GM23338 (cell line): ENCODE data around the gene TRIM39. TPM values are rescaled to one million over a fixed set of nuclear protein-coding genes. Genes with fewer than 3 reads are reported as not detected.

Experiments
- ATAC-seq: fragments of 200-7000 bp; cut with Tn5 transposase; 3 replicates; pipeline ENCODE4 v1.9.1; 2020
- DNase-seq: peaks from one replicate; pipeline ENCODE4 v3.0.0-alpha.2; 2015; ENCODE audit warnings: low spot score
- H2AFZ ChIP-seq: fragments of 200-600 bp; sonication (generic); 2 replicates; pipeline ENCODE4 v1.8.0; 2016; ENCODE audit warnings: antibody characterized with exemption, mild to moderate bottlenecking, moderate library complexity
- H3F3A ChIP-seq: fragments of 200-600 bp; sonication (generic); replicated peaks from 2 replicates; pipeline ENCODE4 v1.8.0; 2017; ENCODE audit warnings: antibody characterized with exemption, mixed run types, low read depth
- H3K27ac ChIP-seq: fragments of 200-600 bp; sonication (generic); 2 replicates; pipeline ENCODE4 v1.6.1; 2016; ENCODE audit warnings: low read depth
- H3K27me3 ChIP-seq: fragments of 200-600 bp; sonication (generic); 2 replicates; pipeline ENCODE4 v1.8.0; 2016; ENCODE audit warnings: mild to moderate bottlenecking, mixed run types, moderate library complexity; ENCODE audit not compliant: insufficient read depth
- H3K36me3 ChIP-seq: fragments of 200-600 bp; sonication (generic); 2 replicates; pipeline ENCODE4 v1.8.0; 2016; ENCODE audit warnings: mild to moderate bottlenecking; ENCODE audit not compliant: insufficient read depth
- H3K4me1 ChIP-seq: fragments of 200-600 bp; sonication (generic); 2 replicates; pipeline ENCODE4 v1.8.0; 2016; ENCODE audit warnings: mild to moderate bottlenecking, moderate library complexity; ENCODE audit not compliant: insufficient read depth
- H3K4me2 ChIP-seq: fragments of 200-600 bp; sonication (generic); 2 replicates; pipeline ENCODE4 v1.7.1; 2017; ENCODE audit warnings: mixed run types
- H3K4me3 ChIP-seq: fragments of 200-600 bp; sonication (generic); 2 replicates; pipeline ENCODE4 v1.6.1; 2016; ENCODE audit warnings: mixed run types
- H3K79me2 ChIP-seq: fragments of 200-600 bp; sonication (generic); replicated peaks from 2 replicates; pipeline ENCODE4 v1.8.0; 2017; ENCODE audit warnings: mild to moderate bottlenecking; ENCODE audit not compliant: insufficient read depth
- H3K9me2 ChIP-seq: fragments of 200-600 bp; sonication (generic); 2 replicates; pipeline ENCODE4 v1.8.0; 2017; ENCODE audit not compliant: insufficient read depth
- H4K20me1 ChIP-seq: fragments of 200-600 bp; sonication (generic); replicated peaks from 2 replicates; pipeline ENCODE4 v1.8.0; 2017; ENCODE audit warnings: mild to moderate bottlenecking; ENCODE audit not compliant: insufficient read depth
- H3K27ac Mint-ChIP-seq: 2 replicates; pipeline ENCODE4 v1.8.0; 2020; ENCODE audit warnings: inconsistent platforms, mild to moderate bottlenecking, moderate library complexity, mixed read lengths
- H3K27me3 Mint-ChIP-seq: 3 replicates; pipeline ENCODE4 v1.8.0; 2022; ENCODE audit warnings: low read depth, mild to moderate bottlenecking, moderate library complexity, mixed read lengths, inconsistent platforms; ENCODE audit not compliant: insufficient read depth, poor library complexity
- H3K36me3 Mint-ChIP-seq: 3 replicates; pipeline ENCODE4 v1.8.0; 2021; ENCODE audit warnings: low read depth, mild to moderate bottlenecking, inconsistent platforms, moderate library complexity, mixed read lengths
- H3K4me1 Mint-ChIP-seq: 3 replicates; pipeline ENCODE4 v1.8.0; 2020; ENCODE audit warnings: mild to moderate bottlenecking, inconsistent platforms, mixed read lengths
- H3K4me3 Mint-ChIP-seq: 3 replicates; pipeline ENCODE4 v1.8.0; 2021; ENCODE audit warnings: moderate library complexity, mild to moderate bottlenecking, inconsistent platforms, mixed read lengths
- H3K9me3 Mint-ChIP-seq: 3 replicates; pipeline ENCODE4 v1.8.0; 2020; ENCODE audit warnings: moderate library complexity, mild to moderate bottlenecking, inconsistent platforms, mixed read lengths
- CREB1 ChIP-seq: fragments of 250-450 bp; sonication (Bioruptor Pico); IDR thresholded peaks from 2 replicates; pipeline ENCODE4 v1.5.0; 2020; ENCODE audit warnings: low read depth, mild to moderate bottlenecking, moderate library complexity
- CTCF ChIP-seq, 2 experiments: fragments of 200-600 bp in 1 of 2; sonication (generic) in 1 of 2; conservative IDR thresholded peaks; 2 replicates each; pipeline versions ENCODE4 v1.5.1 to v1.6.1; 2016 to 2017; ENCODE audit warnings: antibody characterized with exemption in 2 of 2, low read depth in 2 of 2, mild to moderate bottlenecking in 2 of 2, moderate library complexity in 1 of 2
- EZH2 ChIP-seq: fragments of 200-600 bp; sonication (generic); IDR thresholded peaks from one replicate; pipeline ENCODE4 v1.8.0; 2017; ENCODE audit warnings: antibody characterized with exemption, mild to moderate bottlenecking, low read depth; ENCODE audit not compliant: unreplicated experiment
- EZH2phosphoT487 ChIP-seq: fragments of 200-600 bp; sonication (generic); IDR thresholded peaks from one replicate; pipeline ENCODE4 v1.8.1; 2018; ENCODE audit warnings: antibody characterized with exemption; ENCODE audit not compliant: unreplicated experiment
- JUNB ChIP-seq: IDR thresholded peaks from one replicate; pipeline ENCODE4 v1.6.1; 2016; ENCODE audit warnings: antibody characterized with exemption; ENCODE audit not compliant: unreplicated experiment
- NANOG ChIP-seq: IDR thresholded peaks from 2 replicates; pipeline ENCODE4 v1.6.1; 2016; ENCODE audit warnings: antibody characterized with exemption, borderline replicate concordance
- POLR2AphosphoS5 ChIP-seq: IDR thresholded peaks from 2 replicates; pipeline ENCODE4 v1.6.1; 2016; ENCODE audit warnings: antibody characterized with exemption, low read depth
- STAT1 ChIP-seq: IDR thresholded peaks from one replicate; pipeline ENCODE4 v1.6.1; 2016; ENCODE audit warnings: antibody characterized with exemption; ENCODE audit not compliant: unreplicated experiment
- ZNF114 ChIP-seq: fragments of 250-450 bp; sonication (Bioruptor Pico); IDR thresholded peaks from 2 replicates; pipeline ENCODE4 v1.5.0; 2020; ENCODE audit warnings: mild to moderate bottlenecking, moderate library complexity
- ZNF331 ChIP-seq: fragments of 250-450 bp; sonication (Bioruptor Pico); IDR thresholded peaks from 2 replicates; pipeline ENCODE4 v1.5.0; 2020; ENCODE audit warnings: low read depth, mild to moderate bottlenecking, moderate library complexity
- polyA plus RNA-seq: library from polyadenylated mRNA; unstranded; fragments of >200 nt; fragmentation: Nextera tagmentation; extraction: Ambion mirVana; gene quantifications from 2 replicates; pipeline ENCODE4 v1.2.1, GENCODE V29; 2016
- total RNA-seq: library from RNA; depleted of rRNA; stranded (reverse); fragments of >200 nt; shearing (Covaris generic); gene quantifications from 2 replicates; pipeline ENCODE4 v1.2.3, GENCODE V29; 2014
- TF ChIP-seq, protein P1 (sequence below): IDR thresholded peaks from 2 replicates; pipeline ENCODE4 v1.6.1; 2016; ENCODE audit warnings: antibody characterized with exemption
- TF ChIP-seq, protein P2 (sequence below): fragments of 250-450 bp; sonication (Bioruptor Pico); IDR thresholded peaks from 2 replicates; pipeline ENCODE4 v1.5.0; 2020; ENCODE audit warnings: mild to moderate bottlenecking, moderate library complexity
- TF ChIP-seq, protein P3 (sequence below): IDR thresholded peaks from one replicate; pipeline ENCODE4 v1.6.1; 2018; ENCODE audit warnings: antibody characterized with exemption; ENCODE audit not compliant: unreplicated experiment

TRIM39 gene
- total and polyA plus RNA-seq, 2 experiments from 2014 or later = 5.4 to 19.2 TPM

GRCh38 chr6:30325150-30325872 is 1.4 kb upstream of the TRIM39 start:
- H3K4me1 ChIP-seq = peaks cover 40% of the 10 kb centered on the region
- H3K4me3 Mint-ChIP-seq = peak overlapping the region; percentile 90
- peaks cover 10% of the 10 kb centered on the region for H3K36me3 ChIP-seq
- peak overlapping the region; percentile 99 for H3K27ac Mint-ChIP-seq
- H3K27me3 ChIP-seq = no peaks in the 10 kb centered on the region
- peak overlapping the region; percentile 98 for H3K27ac ChIP-seq
- H2AFZ ChIP-seq = no peak overlapping the region
- H3K79me2 ChIP-seq = peaks cover 70% of the 10 kb centered on the region
- peak; percentile 95 for DNase-seq
- ATAC-seq = no peak
- peaks cover 15% of the 10 kb centered on the region for H3K27me3 Mint-ChIP-seq
- H3K4me1 Mint-ChIP-seq = peaks cover 52% of the 10 kb centered on the region
- no peaks in the 10 kb centered on the region for H3F3A ChIP-seq
- H3K4me3 ChIP-seq = peak overlapping the region; percentile 61
- TF ChIP-seq EZH2phosphoT487 (no peak), NANOG (no peak), JUNB (no peak), POLR2AphosphoS5 (no peak), ZNF114 (CRISPR knock-in tag) (no peak), CTCF (conservative IDR thresholded peaks at IDR 0.05; ENCODE audit: low read depth in 2 of 2) (no peak), STAT1 (no peak), CREB1 (CRISPR knock-in tag) (no peak), ZNF331 (CRISPR knock-in tag) (no peak), EZH2 (no peak)
- TF ChIP-seq, protein P1, sequence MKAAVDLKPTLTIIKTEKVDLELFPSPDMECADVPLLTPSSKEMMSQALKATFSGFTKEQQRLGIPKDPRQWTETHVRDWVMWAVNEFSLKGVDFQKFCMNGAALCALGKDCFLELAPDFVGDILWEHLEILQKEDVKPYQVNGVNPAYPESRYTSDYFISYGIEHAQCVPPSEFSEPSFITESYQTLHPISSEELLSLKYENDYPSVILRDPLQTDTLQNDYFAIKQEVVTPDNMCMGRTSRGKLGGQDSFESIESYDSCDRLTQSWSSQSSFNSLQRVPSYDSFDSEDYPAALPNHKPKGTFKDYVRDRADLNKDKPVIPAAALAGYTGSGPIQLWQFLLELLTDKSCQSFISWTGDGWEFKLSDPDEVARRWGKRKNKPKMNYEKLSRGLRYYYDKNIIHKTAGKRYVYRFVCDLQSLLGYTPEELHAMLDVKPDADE = no peak
- TF ChIP-seq, protein P2, sequence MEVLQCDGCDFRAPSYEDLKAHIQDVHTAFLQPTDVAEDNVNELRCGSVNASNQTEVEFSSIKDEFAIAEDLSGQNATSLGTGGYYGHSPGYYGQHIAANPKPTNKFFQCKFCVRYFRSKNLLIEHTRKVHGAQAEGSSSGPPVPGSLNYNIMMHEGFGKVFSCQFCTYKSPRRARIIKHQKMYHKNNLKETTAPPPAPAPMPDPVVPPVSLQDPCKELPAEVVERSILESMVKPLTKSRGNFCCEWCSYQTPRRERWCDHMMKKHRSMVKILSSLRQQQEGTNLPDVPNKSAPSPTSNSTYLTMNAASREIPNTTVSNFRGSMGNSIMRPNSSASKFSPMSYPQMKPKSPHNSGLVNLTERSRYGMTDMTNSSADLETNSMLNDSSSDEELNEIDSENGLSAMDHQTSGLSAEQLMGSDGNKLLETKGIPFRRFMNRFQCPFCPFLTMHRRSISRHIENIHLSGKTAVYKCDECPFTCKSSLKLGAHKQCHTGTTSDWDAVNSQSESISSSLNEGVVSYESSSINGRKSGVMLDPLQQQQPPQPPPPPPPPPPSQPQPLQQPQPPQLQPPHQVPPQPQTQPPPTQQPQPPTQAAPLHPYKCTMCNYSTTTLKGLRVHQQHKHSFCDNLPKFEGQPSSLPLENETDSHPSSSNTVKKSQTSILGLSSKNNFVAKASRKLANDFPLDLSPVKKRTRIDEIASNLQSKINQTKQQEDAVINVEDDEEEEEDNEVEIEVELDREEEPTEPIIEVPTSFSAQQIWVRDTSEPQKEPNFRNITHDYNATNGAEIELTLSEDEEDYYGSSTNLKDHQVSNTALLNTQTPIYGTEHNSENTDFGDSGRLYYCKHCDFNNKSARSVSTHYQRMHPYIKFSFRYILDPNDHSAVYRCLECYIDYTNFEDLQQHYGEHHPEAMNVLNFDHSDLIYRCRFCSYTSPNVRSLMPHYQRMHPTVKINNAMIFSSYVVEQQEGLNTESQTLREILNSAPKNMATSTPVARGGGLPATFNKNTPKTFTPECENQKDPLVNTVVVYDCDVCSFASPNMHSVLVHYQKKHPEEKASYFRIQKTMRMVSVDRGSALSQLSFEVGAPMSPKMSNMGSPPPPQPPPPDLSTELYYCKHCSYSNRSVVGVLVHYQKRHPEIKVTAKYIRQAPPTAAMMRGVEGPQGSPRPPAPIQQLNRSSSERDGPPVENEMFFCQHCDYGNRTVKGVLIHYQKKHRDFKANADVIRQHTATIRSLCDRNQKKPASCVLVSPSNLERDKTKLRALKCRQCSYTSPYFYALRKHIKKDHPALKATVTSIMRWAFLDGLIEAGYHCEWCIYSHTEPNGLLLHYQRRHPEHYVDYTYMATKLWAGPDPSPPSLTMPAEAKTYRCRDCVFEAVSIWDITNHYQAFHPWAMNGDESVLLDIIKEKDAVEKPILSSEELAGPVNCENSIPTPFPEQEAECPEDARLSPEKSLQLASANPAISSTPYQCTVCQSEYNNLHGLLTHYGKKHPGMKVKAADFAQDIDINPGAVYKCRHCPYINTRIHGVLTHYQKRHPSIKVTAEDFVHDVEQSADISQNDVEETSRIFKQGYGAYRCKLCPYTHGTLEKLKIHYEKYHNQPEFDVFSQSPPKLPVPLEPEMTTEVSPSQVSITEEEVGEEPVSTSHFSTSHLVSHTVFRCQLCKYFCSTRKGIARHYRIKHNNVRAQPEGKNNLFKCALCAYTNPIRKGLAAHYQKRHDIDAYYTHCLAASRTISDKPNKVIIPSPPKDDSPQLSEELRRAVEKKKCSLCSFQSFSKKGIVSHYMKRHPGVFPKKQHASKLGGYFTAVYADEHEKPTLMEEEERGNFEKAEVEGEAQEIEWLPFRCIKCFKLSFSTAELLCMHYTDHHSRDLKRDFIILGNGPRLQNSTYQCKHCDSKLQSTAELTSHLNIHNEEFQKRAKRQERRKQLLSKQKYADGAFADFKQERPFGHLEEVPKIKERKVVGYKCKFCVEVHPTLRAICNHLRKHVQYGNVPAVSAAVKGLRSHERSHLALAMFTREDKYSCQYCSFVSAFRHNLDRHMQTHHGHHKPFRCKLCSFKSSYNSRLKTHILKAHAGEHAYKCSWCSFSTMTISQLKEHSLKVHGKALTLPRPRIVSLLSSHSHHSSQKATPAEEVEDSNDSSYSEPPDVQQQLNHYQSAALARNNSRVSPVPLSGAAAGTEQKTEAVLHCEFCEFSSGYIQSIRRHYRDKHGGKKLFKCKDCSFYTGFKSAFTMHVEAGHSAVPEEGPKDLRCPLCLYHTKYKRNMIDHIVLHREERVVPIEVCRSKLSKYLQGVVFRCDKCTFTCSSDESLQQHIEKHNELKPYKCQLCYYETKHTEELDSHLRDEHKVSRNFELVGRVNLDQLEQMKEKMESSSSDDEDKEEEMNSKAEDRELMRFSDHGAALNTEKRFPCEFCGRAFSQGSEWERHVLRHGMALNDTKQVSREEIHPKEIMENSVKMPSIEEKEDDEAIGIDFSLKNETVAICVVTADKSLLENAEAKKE (CRISPR knock-in tag) = no peak
- TF ChIP-seq, protein P3, sequence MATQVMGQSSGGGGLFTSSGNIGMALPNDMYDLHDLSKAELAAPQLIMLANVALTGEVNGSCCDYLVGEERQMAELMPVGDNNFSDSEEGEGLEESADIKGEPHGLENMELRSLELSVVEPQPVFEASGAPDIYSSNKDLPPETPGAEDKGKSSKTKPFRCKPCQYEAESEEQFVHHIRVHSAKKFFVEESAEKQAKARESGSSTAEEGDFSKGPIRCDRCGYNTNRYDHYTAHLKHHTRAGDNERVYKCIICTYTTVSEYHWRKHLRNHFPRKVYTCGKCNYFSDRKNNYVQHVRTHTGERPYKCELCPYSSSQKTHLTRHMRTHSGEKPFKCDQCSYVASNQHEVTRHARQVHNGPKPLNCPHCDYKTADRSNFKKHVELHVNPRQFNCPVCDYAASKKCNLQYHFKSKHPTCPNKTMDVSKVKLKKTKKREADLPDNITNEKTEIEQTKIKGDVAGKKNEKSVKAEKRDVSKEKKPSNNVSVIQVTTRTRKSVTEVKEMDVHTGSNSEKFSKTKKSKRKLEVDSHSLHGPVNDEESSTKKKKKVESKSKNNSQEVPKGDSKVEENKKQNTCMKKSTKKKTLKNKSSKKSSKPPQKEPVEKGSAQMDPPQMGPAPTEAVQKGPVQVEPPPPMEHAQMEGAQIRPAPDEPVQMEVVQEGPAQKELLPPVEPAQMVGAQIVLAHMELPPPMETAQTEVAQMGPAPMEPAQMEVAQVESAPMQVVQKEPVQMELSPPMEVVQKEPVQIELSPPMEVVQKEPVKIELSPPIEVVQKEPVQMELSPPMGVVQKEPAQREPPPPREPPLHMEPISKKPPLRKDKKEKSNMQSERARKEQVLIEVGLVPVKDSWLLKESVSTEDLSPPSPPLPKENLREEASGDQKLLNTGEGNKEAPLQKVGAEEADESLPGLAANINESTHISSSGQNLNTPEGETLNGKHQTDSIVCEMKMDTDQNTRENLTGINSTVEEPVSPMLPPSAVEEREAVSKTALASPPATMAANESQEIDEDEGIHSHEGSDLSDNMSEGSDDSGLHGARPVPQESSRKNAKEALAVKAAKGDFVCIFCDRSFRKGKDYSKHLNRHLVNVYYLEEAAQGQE = no peak
- no peaks in the 10 kb centered on the region for H3K9me3 Mint-ChIP-seq
- H4K20me1 ChIP-seq = no peaks in the 10 kb centered on the region; the same call in none of the 2 replicates
- H3K36me3 Mint-ChIP-seq = peaks cover 26% of the 10 kb centered on the region
- H3K9me2 ChIP-seq = no peaks in the 10 kb centered on the region
- peak overlapping the region; percentile 77 for H3K4me2 ChIP-seq
